HG02798 (cell line): ENCODE measurements around the gene MGAT4A.

ENCODE experiments used
- ATAC-seq: cut with Tn5 transposase; IDR thresholded peaks from one replicate; pipeline ENCODE4 v1.9.1; 2021; ENCODE audit warnings: mild to moderate bottlenecking; ENCODE audit not compliant: unreplicated experiment, poor library complexity

The MGAT4A gene

GRCh38 chr2:98731041-98731893 lies at the start of gene MGAT4A:
MGAT4A (minus strand) TSS chr2:98731132; CDS start chr2:98726332, 4,800 bp downstream.
- peak; percentile 91 for ATAC-seq

- ATAC-seq: no peak
Measured at GRCh38 chr2:98778741-98779483, 48.0 kb upstream of the MGAT4A start.

GRCh38 chr2:98778151-98778550 lies 47.2 kb upstream of the MGAT4A start:
- no peak for ATAC-seq

GRCh38 chr2:98777710-98778109 lies 46.8 kb upstream of the MGAT4A start:
- ATAC-seq: no peak

GRCh38 chr2:98777076-98777475 lies 46.1 kb upstream of the MGAT4A start:
- ATAC-seq: no peak

- ATAC-seq: no peak
Measured at GRCh38 chr2:98776136-98776535, 45.2 kb upstream of the MGAT4A start.

- no peak for ATAC-seq
Measured at GRCh38 chr2:98775146-98775986, 44.4 kb upstream of the MGAT4A start.

GRCh38 chr2:98773907-98774306 lies 43.0 kb upstream of the MGAT4A start:
- no peak for ATAC-seq

- no peak for ATAC-seq
Measured at GRCh38 chr2:98773169-98773568, 42.2 kb upstream of the MGAT4A start.

GRCh38 chr2:98772536-98772935 lies 41.6 kb upstream of the MGAT4A start:
- no peak for ATAC-seq

GRCh38 chr2:98771721-98772524 lies 41.0 kb upstream of the MGAT4A start:
- ATAC-seq: peak; percentile 53

GRCh38 chr2:98771264-98771663 lies 40.3 kb upstream of the MGAT4A start:
- no peak for ATAC-seq

GRCh38 chr2:98769784-98770183 lies 38.9 kb upstream of the MGAT4A start:
- no peak for ATAC-seq

- no peak for ATAC-seq
Measured at GRCh38 chr2:98769114-98769476, 38.2 kb upstream of the MGAT4A start.

GRCh38 chr2:98768384-98769113 lies 37.6 kb upstream of the MGAT4A start:
- ATAC-seq: no peak

- no peak for ATAC-seq
Measured at GRCh38 chr2:98764499-98764898, 33.6 kb upstream of the MGAT4A start.

- ATAC-seq: no peak
Measured at GRCh38 chr2:98763209-98763951, 32.4 kb upstream of the MGAT4A start.

- ATAC-seq: no peak
Measured at GRCh38 chr2:98761909-98762308, 31.0 kb upstream of the MGAT4A start.
